DMS 273 treated with DMSO at 0.1 percent for 48 hours (cell line): ENCODE data around the gene CCDC7.
"Not testable (repeated sequence)": the region's sequence is repeated elsewhere in the genome, so short reads cannot be mapped to it uniquely, and the experiment has no call there.

ENCODE experiments used
- DNase-seq: peaks from one replicate; lab custom pipeline; 2025; lab: John Stamatoyannopoulos, UW

Gene CCDC7

DNA sequence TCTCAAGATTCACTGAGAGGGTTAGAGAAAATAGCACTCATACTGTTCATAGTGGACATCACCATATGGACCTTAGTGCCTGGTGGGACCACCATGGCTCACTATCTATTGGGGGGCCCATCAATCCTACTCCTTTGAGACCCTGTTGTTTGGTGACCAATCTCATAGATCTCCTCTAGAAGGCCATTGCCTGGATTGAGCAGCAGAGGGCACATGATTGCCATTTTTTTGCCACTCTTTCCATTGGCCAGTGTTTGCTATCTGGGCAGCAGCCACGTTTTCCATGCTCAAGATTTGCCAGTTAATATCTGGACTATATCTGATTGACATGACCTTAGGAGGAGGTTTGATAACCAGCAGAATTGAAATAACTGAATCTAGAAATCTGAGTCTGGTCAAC lies 267.6 kb downstream of the CCDC7 start:
- no peak for DNase-seq

GRCh38 chr10:32731527-32731926 lies 285.6 kb downstream of the CCDC7 start:
- DNase-seq = no peak

DNA sequence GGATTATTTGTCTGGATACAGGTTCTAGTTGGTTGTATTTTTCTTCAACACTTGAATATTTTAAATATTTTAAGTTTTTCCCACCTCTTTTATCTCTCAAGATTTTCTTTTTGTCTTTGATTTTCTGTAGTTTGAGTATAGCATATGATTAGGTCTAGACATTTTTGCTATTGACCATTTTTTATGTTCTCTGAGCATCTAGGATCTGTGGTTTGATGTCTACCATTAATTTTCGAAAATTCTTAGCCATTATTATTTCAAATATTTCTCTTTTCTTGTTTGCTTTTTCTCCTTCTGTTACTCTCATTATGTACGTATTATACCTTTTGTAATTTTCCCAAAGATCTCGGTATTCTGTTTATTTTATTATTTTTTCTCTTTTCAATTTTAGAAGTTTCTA lies 293.0 kb downstream of the CCDC7 start:
- DNase-seq = no peak

- no peak for DNase-seq
Measured at GRCh38 chr10:32744321-32744720, 298.4 kb downstream of the CCDC7 start.

DNA sequence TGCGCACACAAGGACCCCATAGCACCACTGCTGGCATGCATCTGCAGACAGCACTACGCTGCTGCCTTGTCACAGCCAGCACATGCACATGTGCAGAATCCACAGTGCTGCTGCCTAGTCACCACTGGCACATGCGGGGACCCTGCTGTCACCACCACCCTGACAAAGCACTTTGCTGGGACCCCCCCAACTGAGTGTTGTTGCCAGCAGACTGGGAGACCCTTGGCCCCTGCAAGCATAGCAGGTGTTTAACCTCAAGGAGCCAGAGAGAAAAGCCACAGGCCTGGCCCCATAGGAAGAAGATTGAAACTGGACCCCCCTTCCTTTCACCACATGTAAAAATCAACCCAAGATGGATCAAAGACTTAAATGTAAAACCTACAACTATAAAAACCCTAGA lies 300.9 kb downstream of the CCDC7 start:
- DNase-seq = no peak

DNA sequence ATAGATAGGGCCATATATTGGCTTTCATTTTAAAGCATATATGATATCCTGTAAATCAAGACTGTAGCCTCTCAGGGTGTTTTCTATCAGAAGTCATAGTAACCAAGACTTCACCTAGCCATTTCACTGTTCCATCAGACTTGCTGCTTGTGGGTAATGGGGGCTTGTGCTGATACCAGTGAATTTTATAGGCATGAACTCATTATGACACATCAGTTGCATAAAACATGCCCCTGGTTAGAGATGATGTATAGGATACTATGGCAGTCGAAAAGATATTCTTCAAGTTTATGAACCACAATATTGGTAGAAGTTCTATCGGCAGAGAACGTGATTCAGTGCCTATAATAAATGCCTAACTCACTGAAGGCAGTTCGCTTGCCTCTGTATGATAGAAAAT lies 305.6 kb downstream of the CCDC7 start:
- no peak for DNase-seq

- not testable (repeated sequence) for DNase-seq
Measured at GRCh38 chr10:32754900-32755299, 309.0 kb downstream of the CCDC7 start.

GRCh38 chr10:32771217-32771616 lies 325.3 kb downstream of the CCDC7 start:
- no peak for DNase-seq

DNA sequence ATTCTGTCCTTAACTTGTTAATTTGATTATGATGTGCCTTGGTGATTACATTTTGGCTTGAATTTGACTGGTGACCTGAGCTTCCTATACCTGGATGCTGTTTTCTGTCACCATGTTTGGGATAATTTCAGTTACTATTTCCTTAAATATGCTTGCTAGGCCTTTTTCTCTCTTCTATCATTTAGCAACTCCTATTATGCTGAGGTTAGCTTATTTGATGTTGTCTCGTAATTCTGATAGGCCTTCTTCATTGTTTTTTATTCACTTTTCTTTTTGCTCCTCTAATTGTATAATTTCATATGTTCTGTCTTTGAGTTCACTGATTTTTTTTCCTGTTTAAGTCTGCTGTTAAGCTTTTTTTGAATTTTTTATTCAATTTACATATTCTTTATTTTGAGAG lies 327.2 kb downstream of the CCDC7 start:
- DNase-seq = no peak

GRCh38 chr10:32786968-32787367 lies 341.0 kb downstream of the CCDC7 start:
- no peak for DNase-seq

DNA sequence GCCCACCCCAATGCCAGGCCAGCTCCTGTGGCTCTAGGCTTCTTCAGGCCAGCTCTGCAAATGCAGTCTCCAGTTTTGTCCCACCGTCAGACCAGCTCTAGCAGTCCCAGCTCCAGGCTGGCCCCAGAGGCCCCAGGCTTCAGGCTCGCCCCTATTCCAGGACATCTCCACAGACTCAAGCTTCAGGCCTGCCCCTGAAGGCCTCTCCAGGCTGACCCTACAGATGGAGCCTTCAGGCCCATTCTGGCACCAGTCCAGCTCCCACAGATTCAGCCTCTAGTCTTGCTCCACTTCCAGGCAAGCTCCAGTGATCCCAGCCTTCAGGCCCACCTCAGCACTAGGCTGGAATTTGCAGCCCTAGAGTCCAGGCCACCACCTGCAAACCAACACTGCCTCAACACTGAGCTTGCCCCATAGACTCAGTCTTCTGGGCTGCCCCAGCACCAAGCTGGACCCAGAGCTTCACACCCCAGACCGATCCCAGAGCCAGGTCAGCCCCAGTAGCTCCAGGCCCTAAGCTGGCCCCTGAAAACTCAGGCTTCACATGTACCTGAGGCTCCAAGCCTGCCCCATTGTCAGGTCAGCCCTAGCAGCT lies 341.8 kb downstream of the CCDC7 start:
- no peak for DNase-seq

DNA sequence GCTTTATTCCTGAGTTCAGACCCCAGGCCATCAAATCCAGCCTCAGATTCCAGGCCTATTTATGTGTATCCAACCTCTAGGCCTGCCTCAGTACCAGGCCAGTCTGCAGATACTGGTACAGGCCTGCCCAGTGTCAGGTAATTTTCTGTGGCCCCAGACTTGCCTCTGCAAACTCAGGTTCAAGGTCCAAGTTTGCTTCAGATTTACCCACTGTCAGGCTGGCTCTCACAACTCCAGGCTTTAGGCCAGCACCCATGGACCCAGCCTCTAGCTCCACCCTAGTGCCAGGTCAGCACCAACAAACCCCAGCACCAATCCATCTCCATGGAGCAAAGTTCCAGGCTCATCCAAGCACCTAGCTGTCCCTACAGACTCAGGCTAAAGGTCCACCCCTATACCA lies 342.4 kb downstream of the CCDC7 start:
- DNase-seq = no peak

GRCh38 chr10:32790483-32790882 lies 344.5 kb downstream of the CCDC7 start:
- no peak for DNase-seq

DNA sequence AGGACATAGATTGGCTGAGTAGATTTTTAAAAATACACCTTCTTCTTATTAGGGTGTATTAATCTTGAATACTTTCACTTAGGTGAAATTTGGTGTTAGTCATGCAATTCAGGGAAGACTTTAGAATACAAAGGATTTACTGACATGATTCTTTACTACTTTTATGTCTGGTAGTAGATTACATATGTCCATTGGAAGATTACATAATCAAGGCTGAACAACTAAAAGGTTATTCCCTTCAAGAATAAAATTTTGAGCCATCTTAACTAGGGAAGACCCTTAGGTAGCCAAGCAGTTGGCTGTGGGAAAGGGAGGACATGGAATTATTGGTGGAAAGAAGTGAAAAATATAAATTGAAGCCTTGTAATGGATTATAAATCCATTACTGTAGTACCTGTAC lies 347.1 kb downstream of the CCDC7 start:
- no peak for DNase-seq

DNA sequence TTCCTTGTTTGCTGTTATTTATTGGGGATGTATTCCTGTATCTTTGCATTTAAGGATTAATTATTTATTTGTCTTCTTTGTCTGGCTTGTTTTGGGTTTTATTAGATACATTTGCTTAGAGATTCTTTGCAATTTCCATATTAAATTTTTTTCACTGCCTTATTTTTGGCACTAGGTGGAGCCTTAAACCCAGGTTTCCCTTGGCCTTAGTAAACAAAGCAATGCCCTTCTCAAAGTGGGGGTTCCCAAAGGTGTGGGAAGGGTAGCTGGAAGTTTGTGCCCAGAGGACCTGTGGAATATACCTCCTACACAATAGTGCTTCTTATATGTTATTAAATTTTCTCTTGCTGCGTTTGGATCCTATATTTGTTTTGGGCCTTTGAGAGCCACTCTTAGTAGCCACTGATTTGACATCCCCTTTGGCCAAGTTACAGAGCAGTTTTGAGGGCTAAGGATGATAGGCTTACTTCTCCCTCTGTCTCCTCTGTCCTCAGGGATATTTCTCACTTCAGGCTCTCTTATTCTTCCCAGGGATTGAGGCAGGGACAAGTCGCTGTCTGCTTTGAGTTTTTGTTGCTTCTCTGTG lies 349.8 kb downstream of the CCDC7 start:
- DNase-seq = peak; percentile 2

DNA sequence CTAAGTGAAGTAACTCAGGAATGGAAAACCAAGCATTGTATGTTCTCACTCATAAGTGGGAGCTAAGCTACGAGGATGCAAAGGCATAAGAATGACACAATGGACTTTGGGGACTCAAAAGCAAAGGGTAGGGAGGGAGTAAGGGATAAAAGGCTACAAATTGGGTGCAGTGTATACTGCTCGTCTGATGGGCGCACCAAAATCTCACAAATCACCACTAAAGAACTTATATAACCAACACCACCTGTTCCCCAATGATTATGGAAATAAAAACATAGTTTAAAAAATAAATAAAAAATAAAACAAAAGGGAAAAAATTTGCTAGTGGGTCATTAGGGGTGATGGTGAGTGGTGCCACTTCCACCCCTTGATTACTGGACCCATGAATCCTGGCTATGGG lies 351.5 kb downstream of the CCDC7 start:
- DNase-seq = not testable (repeated sequence)

- DNase-seq = no peak
Measured at GRCh38 chr10:32846974-32847373, 401.0 kb downstream of the CCDC7 start.

- DNase-seq = no peak
Measured at GRCh38 chr10:32851301-32851700, 405.4 kb downstream of the CCDC7 start.

- DNase-seq = no peak
Measured at GRCh38 chr10:32854435-32854834, 408.5 kb downstream of the CCDC7 start.

GRCh38 chr10:32865170-32865569 lies 419.2 kb downstream of the CCDC7 start:
- no peak for DNase-seq

DNA sequence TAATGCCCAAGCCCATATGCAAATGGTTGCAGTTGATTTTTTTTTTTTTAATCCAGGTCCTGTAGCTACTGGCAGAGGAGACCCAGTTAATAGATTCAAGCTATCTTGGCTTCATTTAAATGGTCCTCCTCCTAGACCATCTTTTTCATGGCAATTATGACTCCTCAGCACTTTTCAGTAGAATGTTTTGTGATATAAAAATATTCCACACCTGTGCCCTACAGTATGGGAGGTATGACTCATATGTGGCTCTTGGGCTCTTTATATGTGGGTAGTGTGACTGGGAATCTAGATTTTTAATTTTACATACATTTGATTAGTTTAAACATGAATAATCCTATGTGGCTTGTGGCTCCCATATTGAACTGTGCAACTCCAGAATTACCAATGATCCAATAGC lies 432.0 kb downstream of the CCDC7 start:
- no peak for DNase-seq

DNA sequence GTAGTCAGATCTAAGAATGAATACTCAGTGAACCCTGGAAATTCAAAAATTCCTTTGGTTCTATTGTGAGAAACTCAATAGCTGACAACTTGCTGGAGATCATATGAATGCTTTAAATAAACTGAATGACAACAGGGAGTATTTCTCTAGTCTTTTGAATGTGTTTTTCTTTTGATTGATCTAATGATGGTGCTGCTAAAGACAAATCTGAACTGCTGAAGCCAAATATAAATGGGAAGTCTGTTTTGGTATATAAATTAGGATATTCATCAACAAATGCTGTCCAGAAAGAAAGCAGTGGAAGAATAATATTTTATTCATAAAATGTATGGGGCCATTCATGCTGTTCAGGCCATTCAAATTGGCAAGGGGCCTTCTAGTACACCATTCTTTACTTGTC lies 432.7 kb downstream of the CCDC7 start:
- DNase-seq = no peak

DNA sequence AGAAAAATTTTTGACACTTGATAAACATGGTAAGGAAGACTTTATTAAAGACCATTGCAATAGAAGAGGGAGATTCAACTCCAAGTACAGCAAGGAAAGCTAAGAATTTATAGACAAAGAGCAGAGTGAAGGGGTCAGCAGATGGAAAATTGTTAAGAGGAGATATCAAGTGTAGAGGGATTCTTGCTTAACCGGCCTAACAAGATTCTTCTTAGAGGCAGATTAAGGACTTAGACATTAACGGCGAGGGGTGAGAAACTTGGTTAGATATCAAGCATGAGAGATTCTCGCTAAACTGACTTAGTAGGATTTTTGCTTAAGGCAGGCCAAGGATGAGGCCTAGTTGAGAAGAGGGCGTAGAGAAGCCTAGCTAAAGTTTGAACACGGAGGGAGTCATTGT lies 436.1 kb downstream of the CCDC7 start:
- DNase-seq = no peak

- DNase-seq = no peak
Measured at GRCh38 chr10:32887481-32887880, 441.5 kb downstream of the CCDC7 start.
